GM12878 (cell line): Measurements from ENCODE around the gene FBXO17. TPM values are rescaled to one million over a fixed set of nuclear protein-coding genes. Genes with fewer than 3 reads are reported as not detected.

Source experiments
- ATAC-seq: fragments of 200-7000 bp; cut with Tn5 transposase; 3 replicates; pipeline ENCODE4 v1.9.1; 2020; ENCODE audit warnings: mild to moderate bottlenecking, moderate library complexity
- BruUV-seq: library from RNA; stranded (reverse); fragments of 400-500 nt; replicated peaks from 2 replicates; lab custom pipeline; 2021; lab: Mats Ljungman, UMichigan
- CTCF ChIA-PET: fragments of 300-600 bp; sonication (Branson Sonifier 250); formaldehyde crosslinking; extraction: SDS; loops from one replicate; lab custom pipeline; 2021; ENCODE audit warnings: inconsistent platforms; lab: Yijun Ruan, JAX
- POLR2A ChIA-PET: fragments of 350-600 bp; formaldehyde crosslinking; extraction: SDS; loops from one replicate; lab custom pipeline; 2021; ENCODE audit warnings: inconsistent platforms; lab: Charles Lee
- RAD21 ChIA-PET: fragments of 300-600 bp; sonication (Branson Sonifier 250); formaldehyde crosslinking; loops from one replicate; lab custom pipeline; 2023; ENCODE audit warnings: antibody characterized with exemption; ENCODE audit not compliant: unreplicated experiment; lab: Charles Lee
- SMC1A ChIA-PET: fragments of 300-600 bp; sonication (Branson Sonifier 250); formaldehyde crosslinking; loops from one replicate; lab custom pipeline; 2023; ENCODE audit not compliant: unreplicated experiment, uncharacterized antibody; lab: Charles Lee
- DNase-seq: peaks from one replicate; pipeline ENCODE4 v3.0.0-alpha.2; 2011; ENCODE audit warnings: low read depth, low spot score
- FAIRE-seq: peaks from 3 replicates; lab custom pipeline; 2011; peaks lifted over from hg19 to GRCh38; lab: Jason Lieb, UNC
- H2AFZ ChIP-seq: 2 replicates; pipeline ENCODE4 v1.6.0; 2011; ENCODE audit warnings: low read depth, low read length, control low read depth; ENCODE audit not compliant: control insufficient read depth
- H3K27ac ChIP-seq: 2 replicates; pipeline ENCODE4 v1.5.1; 2011; ENCODE audit warnings: control low read depth; ENCODE audit not compliant: control insufficient read depth, insufficient read depth
- H3K27me3 ChIP-seq, 2 experiments: replicated peaks in 1 of 2; 2 replicates each; pipeline versions ENCODE4 v1.6.0 to v1.6.1; 2011; ENCODE audit warnings: low read length in 1 of 2; ENCODE audit not compliant: control insufficient read depth in 2 of 2, insufficient read depth in 2 of 2
- H3K36me3 ChIP-seq, 2 experiments: 2 replicates each; pipeline ENCODE4 v1.5.1; 2011; ENCODE audit warnings: low read length in 1 of 2; ENCODE audit not compliant: control insufficient read depth in 2 of 2, insufficient read depth in 2 of 2
- H3K4me1 ChIP-seq: 2 replicates; pipeline ENCODE4 v1.6.1; 2011; ENCODE audit warnings: mild to moderate bottlenecking, low read length, moderate library complexity, mixed read lengths; ENCODE audit not compliant: control insufficient read depth, insufficient read depth
- H3K4me2 ChIP-seq: 2 replicates; pipeline ENCODE4 v1.6.0; 2011; ENCODE audit warnings: control low read depth; ENCODE audit not compliant: control insufficient read depth, insufficient read depth
- H3K4me3 ChIP-seq: fragments of 200-600 bp; sonication (generic); 2 replicates; pipeline ENCODE4 v1.5.1; 2016
- H3K79me2 ChIP-seq: 2 replicates; pipeline ENCODE4 v1.6.0; 2011; ENCODE audit warnings: low read length; ENCODE audit not compliant: control insufficient read depth, insufficient read depth
- H3K9ac ChIP-seq: 2 replicates; pipeline ENCODE4 v1.8.0; 2011; ENCODE audit warnings: low read length, control low read depth, mixed read lengths; ENCODE audit not compliant: control insufficient read depth, insufficient read depth
- H3K9me3 ChIP-seq: replicated peaks from 3 replicates; pipeline ENCODE4 v1.5.1; 2011; ENCODE audit warnings: mild to moderate bottlenecking, low read length; ENCODE audit not compliant: control insufficient read depth, insufficient read depth
- H4K20me1 ChIP-seq: 2 replicates; pipeline ENCODE4 v1.6.0; 2011; ENCODE audit not compliant: control insufficient read depth, insufficient read depth
- BHLHE40 ChIP-seq, 2 experiments: fragments of 450-650 bp in 1 of 2; IDR thresholded peaks; 2 replicates each; pipeline ENCODE4 v1.6.1; 2011 to 2017; ENCODE audit warnings: low read depth in 2 of 2, borderline replicate concordance in 1 of 2, improper control_type of control experiment in 1 of 2, low read length in 1 of 2, mild to moderate bottlenecking in 1 of 2
- HSF1 ChIP-seq: fragments of 150-350 bp; IDR thresholded peaks from 2 replicates; pipeline ENCODE4 v1.6.1; 2014; ENCODE audit warnings: mild to moderate bottlenecking, low read depth, low read length
- IKZF2 ChIP-seq, 2 experiments: fragments of 450-650 bp; IDR thresholded peaks; 2 replicates each; pipeline ENCODE4 v1.6.1; 2017; ENCODE audit warnings: mild to moderate bottlenecking in 2 of 2, moderate library complexity in 2 of 2
- MAX ChIP-seq: IDR thresholded peaks from 2 replicates; pipeline ENCODE4 v1.6.1; 2012; ENCODE audit warnings: low read depth, low read length, improper control_type of control experiment
- RELB ChIP-seq: fragments of 450-650 bp; IDR thresholded peaks from 2 replicates; pipeline ENCODE4 v1.6.1; 2017; ENCODE audit warnings: low read depth, mild to moderate bottlenecking, moderate library complexity
- SKIL ChIP-seq: fragments of 450-650 bp; IDR thresholded peaks from 2 replicates; pipeline ENCODE4 v1.6.1; 2017; ENCODE audit warnings: mild to moderate bottlenecking, low read depth, inconsistent platforms; ENCODE audit not compliant: poor library complexity, severe bottlenecking
- SMC3 ChIP-seq: IDR thresholded peaks from 2 replicates; pipeline ENCODE4 v1.6.1; 2011; ENCODE audit warnings: low read length, improper control_type of control experiment, borderline replicate concordance
- ZBTB40 ChIP-seq: fragments of 450-650 bp; IDR thresholded peaks from 2 replicates; pipeline ENCODE4 v1.6.1; 2016; ENCODE audit warnings: mild to moderate bottlenecking, moderate library complexity, borderline replicate concordance
- WGBS: methylation state at CpG from one replicate; pipeline ENCODE4 v1.1.6; 2016; ENCODE audit warnings: low lambda C conversion rate; ENCODE audit not compliant: insufficient replicate concordance, insufficient coverage; ENCODE audit errors: missing lambda C conversion rate; 5-methylcytosine and 5-hydroxymethylcytosine counted together
- in situ Hi-C: fragments of 300-500 bp; cut with MboI; formaldehyde crosslinking; loops from 9 replicates; pipeline ENCODE4 v1.14.3; 2018; ENCODE audit warnings: mixed read lengths
- intact Hi-C: fragments of 100-400 bp; cut with micrococcal nuclease; formaldehyde crosslinking; loops from one replicate; pipeline ENCODE4 v1.14.2; 2022; ENCODE audit not compliant: unreplicated experiment
- polyA plus RNA-seq, 11 experiments: library from polyadenylated mRNA; depleted of rRNA in 4 of 11; unstranded in 6 of 11; stranded (reverse) in 5 of 11; fragments of >200 nt; fragmentation: Nextera tagmentation in 4 of 11; fragmentation: Illumina TruSeq in 1 of 11; extraction: Ambion mirVana in 4 of 11; extraction: Trizol in 1 of 11; gene quantifications; 1 replicate in 1 of 11; 2 replicates in 10 of 11; pipeline versions ENCODE4 v1.2.1 to v1.2.3, GENCODE V29; 2011 to 2016; ENCODE audit warnings: inconsistent platforms in 2 of 11, missing spikeins in 2 of 11, low read depth in 1 of 11
- total RNA-seq, 4 experiments: library from RNA; depleted of rRNA in 3 of 4; stranded (reverse); fragments of >200 nt in 3 of 4; fragmentation: Illumina TruSeq in 1 of 4; extraction: Trizol in 1 of 4; gene quantifications; 2 replicates each; pipeline versions ENCODE4 v1.2.1 to v1.2.3, GENCODE V29; 2013 to 2021

FBXO17 gene
- total and polyA plus RNA-seq, 10 of the 15 experiments (the other 5 are each of a cell fraction or from before 2014, with no cell fraction given): 2.2 to 11.1 (median 5.3) TPM

GRCh38 chr19:38979812-38980211, 4.3 kb upstream of the FBXO17 start:
- FAIRE-seq (no peak), DNase-seq (no peak), ATAC-seq (no peak)
- POLR2A ChIA-PET: interaction anchor here (0.7 kb wide), 1 partner anchor 18 kb away, joined by 3 read pairs; no protein-coding TSS in a partner anchor
- CTCF ChIA-PET: no interaction called here
- intact Hi-C loops: loop anchor here (5.0 to 10.0 kb wide), 2 partner anchors 42 to 425 kb away; partner anchors contain the start of gene ZFP36
- RAD21 ChIA-PET: interaction anchor here (1.1 kb wide), 1 partner anchor 13 kb away, joined by 3 read pairs; no protein-coding TSS in a partner anchor
- SMC1A ChIA-PET: interaction anchor here (2.0 kb wide), 1 partner anchor 16 kb away, joined by 5 read pairs; no protein-coding TSS in a partner anchor
- in situ Hi-C loops: no loop called here
- no TSS peak for BruUV-seq
- H2AFZ ChIP-seq: no peak overlapping the region
- no peak overlapping the region for H3K4me3 ChIP-seq
- 65% methylated on average over 5 of the region's 5 CpGs for WGBS
- H3K79me2 ChIP-seq: no peaks in the 10 kb centered on the region
- no peaks in the 10 kb centered on the region for H3K36me3 ChIP-seq
- no peak overlapping the region for H3K27ac ChIP-seq
- H3K9me3 ChIP-seq: peaks cover 2% of the 10 kb centered on the region; the same call in 2 of the 3 replicates
- H3K4me2 ChIP-seq: no peak overlapping the region
- no peaks in the 10 kb centered on the region for H4K20me1 ChIP-seq
- peaks cover 21% of the 10 kb centered on the region for H3K4me1 ChIP-seq
- peaks cover 0 to 3% of the 10 kb centered on the region in 2 experiments; a peak in 2 of 4 replicates for H3K27me3 ChIP-seq
- no peak overlapping the region for H3K9ac ChIP-seq
- no peak for TF ChIP-seq BHLHE40 (IDR thresholded peaks at IDR 0.05; ENCODE audit: borderline replicate concordance in 1 of 2, low read depth in 2 of 2, low read length in 1 of 2)
- TF ChIP-seq RELB: no peak
- TF ChIP-seq ZBTB40: no peak
- no peak for TF ChIP-seq IKZF2 (IDR thresholded peaks at IDR 0.05)
- TF ChIP-seq HSF1: no peak
- TF ChIP-seq SMC3: no peak
- TF ChIP-seq MAX: no peak
- no peak for TF ChIP-seq SKIL
